Transverse colon (tissue), 4 donors: Measurements from ENCODE around the gene S100A14.

Experiments
- POLR2A ChIP-seq: fragments of 450-650 bp; IDR thresholded peaks from one replicate; pipeline ENCODE4 v1.6.1; 2016; ENCODE audit warnings: antibody characterized with exemption, mild to moderate bottlenecking, moderate library complexity
- POLR2AphosphoS5 ChIP-seq, 3 donors: sonication (generic); formaldehyde crosslinking; IDR thresholded peaks; one replicate each; pipeline ENCODE4 v1.6.1; 2016; ENCODE audit warnings: antibody characterized with exemption in 3 of 3
- TF ChIP-seq, protein P1 (sequence below), 5 experiments: fragments of 200-600 bp in 3 of 5; fragments of 450-650 bp in 2 of 5; sonication (generic) in 3 of 5; IDR thresholded peaks; 1 replicate in 2 of 5; 2 replicates in 3 of 5; pipeline ENCODE4 v1.5.1; 2016 to 2017; ENCODE audit warnings: antibody characterized with exemption in 5 of 5, inconsistent platforms in 3 of 5, mild to moderate bottlenecking in 2 of 5, moderate library complexity in 1 of 5

DNA sequence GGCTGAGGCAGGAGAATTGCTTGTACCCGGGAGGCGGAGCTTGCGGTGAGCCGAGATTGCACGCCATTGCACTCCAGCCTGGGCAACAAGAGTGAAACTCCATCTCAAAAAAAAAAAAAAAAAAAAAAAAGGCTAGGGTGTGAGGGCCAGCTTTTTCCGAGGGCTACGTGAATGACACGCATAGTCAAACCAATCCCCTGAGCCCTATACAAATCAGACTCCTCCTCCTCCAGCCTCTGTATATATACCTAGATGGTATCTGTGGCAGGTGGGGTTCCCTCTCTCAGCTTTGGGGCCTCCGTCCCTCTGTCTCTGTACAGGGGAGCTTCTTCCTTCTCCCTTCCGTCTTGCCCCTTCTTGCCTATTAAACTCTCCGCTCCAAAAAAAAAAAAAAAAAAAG, 9.9 kb downstream of the S100A14 start:
- TF ChIP-seq POLR2A (no peak), POLR2AphosphoS5 (IDR thresholded peaks at IDR 0.05) (no peak)
- TF ChIP-seq, protein P1, sequence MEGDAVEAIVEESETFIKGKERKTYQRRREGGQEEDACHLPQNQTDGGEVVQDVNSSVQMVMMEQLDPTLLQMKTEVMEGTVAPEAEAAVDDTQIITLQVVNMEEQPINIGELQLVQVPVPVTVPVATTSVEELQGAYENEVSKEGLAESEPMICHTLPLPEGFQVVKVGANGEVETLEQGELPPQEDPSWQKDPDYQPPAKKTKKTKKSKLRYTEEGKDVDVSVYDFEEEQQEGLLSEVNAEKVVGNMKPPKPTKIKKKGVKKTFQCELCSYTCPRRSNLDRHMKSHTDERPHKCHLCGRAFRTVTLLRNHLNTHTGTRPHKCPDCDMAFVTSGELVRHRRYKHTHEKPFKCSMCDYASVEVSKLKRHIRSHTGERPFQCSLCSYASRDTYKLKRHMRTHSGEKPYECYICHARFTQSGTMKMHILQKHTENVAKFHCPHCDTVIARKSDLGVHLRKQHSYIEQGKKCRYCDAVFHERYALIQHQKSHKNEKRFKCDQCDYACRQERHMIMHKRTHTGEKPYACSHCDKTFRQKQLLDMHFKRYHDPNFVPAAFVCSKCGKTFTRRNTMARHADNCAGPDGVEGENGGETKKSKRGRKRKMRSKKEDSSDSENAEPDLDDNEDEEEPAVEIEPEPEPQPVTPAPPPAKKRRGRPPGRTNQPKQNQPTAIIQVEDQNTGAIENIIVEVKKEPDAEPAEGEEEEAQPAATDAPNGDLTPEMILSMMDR (IDR thresholded peaks at IDR 0.05), result no peak
